ENCODE results near the gene LRRC17.

DNA sequence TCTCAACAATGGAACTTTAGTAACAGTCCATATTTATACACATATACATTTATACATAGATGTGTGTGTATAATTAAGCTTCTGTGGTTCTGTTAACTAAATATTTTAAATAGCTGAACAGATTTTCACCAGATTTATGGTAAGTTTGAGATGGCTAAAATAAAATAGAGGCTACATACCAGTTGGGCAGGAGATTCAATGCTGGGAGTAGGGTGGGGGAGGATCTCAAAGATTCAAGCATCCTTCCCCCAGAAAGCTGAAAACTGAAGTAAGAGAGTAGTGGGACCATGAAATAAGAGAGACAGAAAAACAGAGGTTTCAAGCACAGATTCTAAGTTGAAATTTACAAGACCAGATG is 14.0 kb downstream of the LRRC17 start:
- TF ChIP-seq, protein P1, sequence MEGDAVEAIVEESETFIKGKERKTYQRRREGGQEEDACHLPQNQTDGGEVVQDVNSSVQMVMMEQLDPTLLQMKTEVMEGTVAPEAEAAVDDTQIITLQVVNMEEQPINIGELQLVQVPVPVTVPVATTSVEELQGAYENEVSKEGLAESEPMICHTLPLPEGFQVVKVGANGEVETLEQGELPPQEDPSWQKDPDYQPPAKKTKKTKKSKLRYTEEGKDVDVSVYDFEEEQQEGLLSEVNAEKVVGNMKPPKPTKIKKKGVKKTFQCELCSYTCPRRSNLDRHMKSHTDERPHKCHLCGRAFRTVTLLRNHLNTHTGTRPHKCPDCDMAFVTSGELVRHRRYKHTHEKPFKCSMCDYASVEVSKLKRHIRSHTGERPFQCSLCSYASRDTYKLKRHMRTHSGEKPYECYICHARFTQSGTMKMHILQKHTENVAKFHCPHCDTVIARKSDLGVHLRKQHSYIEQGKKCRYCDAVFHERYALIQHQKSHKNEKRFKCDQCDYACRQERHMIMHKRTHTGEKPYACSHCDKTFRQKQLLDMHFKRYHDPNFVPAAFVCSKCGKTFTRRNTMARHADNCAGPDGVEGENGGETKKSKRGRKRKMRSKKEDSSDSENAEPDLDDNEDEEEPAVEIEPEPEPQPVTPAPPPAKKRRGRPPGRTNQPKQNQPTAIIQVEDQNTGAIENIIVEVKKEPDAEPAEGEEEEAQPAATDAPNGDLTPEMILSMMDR (IDR thresholded peaks at IDR 0.05): no peak
- TF ChIP-seq POLR2A (IDR thresholded peaks at IDR 0.05): no peak
